ENCODE data around the gene FAM114A1. TPM values are rescaled to one million over a fixed set of nuclear protein-coding genes. Genes with fewer than 3 reads are reported as not detected.

FAM114A1 gene
- polyA plus RNA-seq, 3 donors, result 3.2 to 12.0 (median 4.1) TPM

GRCh38 chr4:38860788-38861424, 6.7 kb upstream of the FAM114A1 start:
- no peaks in the 10 kb centered on the region for H3K36me3 ChIP-seq (replicated peaks in 1 of 2; ENCODE audit: control insufficient read depth in 1 of 2, insufficient read depth in 2 of 2, low read length in 2 of 2)
- H3K9me3 Mint-ChIP-seq, result no peaks in the 10 kb centered on the region
- peaks cover 54% of the 10 kb centered on the region for H3K4me1 Mint-ChIP-seq
- H3K9me3 ChIP-seq (replicated peaks in 1 of 2; ENCODE audit: control insufficient read depth in 1 of 2, insufficient read depth in 1 of 2, low read length in 2 of 2), result no peaks in the 10 kb centered on the region
- H3K4me1 ChIP-seq (ENCODE audit: control insufficient read depth in 1 of 2, insufficient read depth in 2 of 2, low read length in 2 of 2), result peaks cover 38 to 53% of the 10 kb centered on the region in 2 donors
- H3K4me3 Mint-ChIP-seq, result no peak overlapping the region
- no peak overlapping the region for H3K4me2 ChIP-seq (replicated peaks; ENCODE audit: extremely low read depth, low read length, poor library complexity, severe bottlenecking)
- H3K27me3 Mint-ChIP-seq (ENCODE audit: low read depth in 3 of 3), result peaks cover 0 to 5% (median 0%) of the 10 kb centered on the region in 3 donors
- intact Hi-C loops (cut with micrococcal nuclease), result loop anchor here (2.0 to 10.0 kb wide), 3 partner anchors 100 to 786 kb away; no protein-coding TSS in a partner anchor
- no peak overlapping the region for H2AFZ ChIP-seq (ENCODE audit: insufficient read depth, low read depth, low read length, poor library complexity, severe bottlenecking)
- TF ChIP-seq CTCF (IDR thresholded peaks at IDR 0.05), result peak; percentile 96
- H3K4me3 ChIP-seq (replicated peaks in 1 of 3; ENCODE audit: low read depth in 2 of 3, low read length in 3 of 3), result no peak overlapping the region
- H3K9ac ChIP-seq (ENCODE audit: insufficient read depth, low read length, poor library complexity, severe bottlenecking), result no peak overlapping the region
- peak; percentile 64 to 79 (median 73) for DNase-seq
- no peaks in the 10 kb centered on the region for H3K36me3 Mint-ChIP-seq
- peaks cover 3% of the 10 kb centered on the region for H3K79me2 ChIP-seq (ENCODE audit: insufficient read depth, low read length)
- WGBS (ENCODE audit: insufficient coverage), result 43% methylated on average over 4 of the region's 5 CpGs
- peak overlapping the region in 6 of 7 donors; percentile 13 to 80 (median 42) for H3K27ac Mint-ChIP-seq
- H3K27me3 ChIP-seq (ENCODE audit: control insufficient read depth in 2 of 2, insufficient read depth in 2 of 2, low read length in 2 of 2), result no peaks in the 10 kb centered on the region
- no peaks in the 10 kb centered on the region for H4K20me1 ChIP-seq (ENCODE audit: insufficient read depth, low read length)
- H3K27ac ChIP-seq (ENCODE audit: low read depth in 1 of 2, low read length in 2 of 2), result no peak overlapping the region

DNA sequence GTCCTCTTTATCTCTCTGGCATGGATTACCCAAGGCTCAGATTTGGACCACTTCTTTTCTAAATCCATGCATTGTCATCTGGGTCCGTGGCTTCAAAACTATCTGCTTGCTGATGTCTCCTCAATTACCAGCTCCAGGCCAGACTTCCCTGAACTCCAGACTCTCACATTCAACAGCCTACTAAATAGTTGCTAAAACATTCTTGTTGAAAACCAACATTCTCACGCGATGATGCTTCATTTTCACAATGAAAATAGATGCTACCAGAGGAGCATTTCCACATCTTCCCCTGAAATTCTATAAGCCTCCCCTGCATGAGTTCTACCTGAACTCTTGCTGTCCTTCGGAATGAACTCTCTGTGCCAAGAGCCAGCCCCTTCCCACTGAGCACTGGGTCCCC, 5.8 kb upstream of the FAM114A1 start:
- no peak overlapping the region for H3K4me3 Mint-ChIP-seq
- intact Hi-C loops (cut with micrococcal nuclease), result loop anchor here (2.0 to 10.0 kb wide), 3 partner anchors 101 to 787 kb away; no protein-coding TSS in a partner anchor
- peak overlapping the region; percentile 27 for H2AFZ ChIP-seq (ENCODE audit: insufficient read depth, low read depth, low read length, poor library complexity, severe bottlenecking)

More for the DNA sequence above, 5.8 kb upstream of the FAM114A1 start:
- no peaks in the 10 kb centered on the region for H3K9me3 Mint-ChIP-seq
- H3K27me3 ChIP-seq (ENCODE audit: control insufficient read depth in 2 of 2, insufficient read depth in 2 of 2, low read length in 2 of 2), result no peaks in the 10 kb centered on the region
- H3K4me2 ChIP-seq (replicated peaks; ENCODE audit: extremely low read depth, low read length, poor library complexity, severe bottlenecking), result no peak overlapping the region
- no peak for DNase-seq
- no peak overlapping the region for H3K27ac ChIP-seq (ENCODE audit: low read depth in 1 of 2, low read length in 2 of 2)
- H3K27ac Mint-ChIP-seq, result peak overlapping the region in 3 of 7 donors; percentile 12 to 73 (median 48)
- peaks cover 0 to 5% (median 0%) of the 10 kb centered on the region in 3 donors for H3K27me3 Mint-ChIP-seq (ENCODE audit: low read depth in 3 of 3)
- H3K9me3 ChIP-seq (replicated peaks in 1 of 2; ENCODE audit: control insufficient read depth in 1 of 2, insufficient read depth in 1 of 2, low read length in 2 of 2), result no peaks in the 10 kb centered on the region
- peaks cover 38 to 52% of the 10 kb centered on the region in 2 donors for H3K4me1 ChIP-seq (ENCODE audit: control insufficient read depth in 1 of 2, insufficient read depth in 2 of 2, low read length in 2 of 2)
- no peak overlapping the region for H3K9ac ChIP-seq (ENCODE audit: insufficient read depth, low read length, poor library complexity, severe bottlenecking)
- H3K36me3 Mint-ChIP-seq, result no peaks in the 10 kb centered on the region
- no peaks in the 10 kb centered on the region for H3K36me3 ChIP-seq (replicated peaks in 1 of 2; ENCODE audit: control insufficient read depth in 1 of 2, insufficient read depth in 2 of 2, low read length in 2 of 2)
- TF ChIP-seq CTCF (IDR thresholded peaks at IDR 0.05), result no peak
- WGBS (ENCODE audit: insufficient coverage), result 90% methylated on average over 4 of the region's 4 CpGs
- H4K20me1 ChIP-seq (ENCODE audit: insufficient read depth, low read length), result no peaks in the 10 kb centered on the region
- no peak overlapping the region for H3K4me3 ChIP-seq (replicated peaks in 1 of 3; ENCODE audit: low read depth in 2 of 3, low read length in 3 of 3)
- H3K4me1 Mint-ChIP-seq, result peaks cover 55% of the 10 kb centered on the region
- H3K79me2 ChIP-seq (ENCODE audit: insufficient read depth, low read length), result no peaks in the 10 kb centered on the region
